ENCODE results near the gene AGFG1.

GRCh38 chr2:227539465-227539956 lies 67.6 kb downstream of the AGFG1 start:
- TF ChIP-seq PATZ1 (CRISPR knock-in tag; IDR thresholded peaks at IDR 0.05; ENCODE audit: borderline replicate concordance) (no peak), RARB (CRISPR knock-in tag; IDR thresholded peaks at IDR 0.05) (no peak), OSR1 (CRISPR knock-in tag; IDR thresholded peaks at IDR 0.05) (no peak), ZC3H10 (CRISPR knock-in tag; IDR thresholded peaks at IDR 0.05) (no peak), ZNF70 (CRISPR knock-in tag; IDR thresholded peaks at IDR 0.05) (no peak)
- TF ChIP-seq, protein P1, sequence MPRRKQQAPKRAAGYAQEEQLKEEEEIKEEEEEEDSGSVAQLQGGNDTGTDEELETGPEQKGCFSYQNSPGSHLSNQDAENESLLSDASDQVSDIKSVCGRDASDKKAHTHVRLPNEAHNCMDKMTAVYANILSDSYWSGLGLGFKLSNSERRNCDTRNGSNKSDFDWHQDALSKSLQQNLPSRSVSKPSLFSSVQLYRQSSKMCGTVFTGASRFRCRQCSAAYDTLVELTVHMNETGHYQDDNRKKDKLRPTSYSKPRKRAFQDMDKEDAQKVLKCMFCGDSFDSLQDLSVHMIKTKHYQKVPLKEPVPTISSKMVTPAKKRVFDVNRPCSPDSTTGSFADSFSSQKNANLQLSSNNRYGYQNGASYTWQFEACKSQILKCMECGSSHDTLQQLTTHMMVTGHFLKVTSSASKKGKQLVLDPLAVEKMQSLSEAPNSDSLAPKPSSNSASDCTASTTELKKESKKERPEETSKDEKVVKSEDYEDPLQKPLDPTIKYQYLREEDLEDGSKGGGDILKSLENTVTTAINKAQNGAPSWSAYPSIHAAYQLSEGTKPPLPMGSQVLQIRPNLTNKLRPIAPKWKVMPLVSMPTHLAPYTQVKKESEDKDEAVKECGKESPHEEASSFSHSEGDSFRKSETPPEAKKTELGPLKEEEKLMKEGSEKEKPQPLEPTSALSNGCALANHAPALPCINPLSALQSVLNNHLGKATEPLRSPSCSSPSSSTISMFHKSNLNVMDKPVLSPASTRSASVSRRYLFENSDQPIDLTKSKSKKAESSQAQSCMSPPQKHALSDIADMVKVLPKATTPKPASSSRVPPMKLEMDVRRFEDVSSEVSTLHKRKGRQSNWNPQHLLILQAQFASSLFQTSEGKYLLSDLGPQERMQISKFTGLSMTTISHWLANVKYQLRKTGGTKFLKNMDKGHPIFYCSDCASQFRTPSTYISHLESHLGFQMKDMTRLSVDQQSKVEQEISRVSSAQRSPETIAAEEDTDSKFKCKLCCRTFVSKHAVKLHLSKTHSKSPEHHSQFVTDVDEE (CRISPR knock-in tag; IDR thresholded peaks at IDR 0.05) = no peak
